C4-2B (cell line): ENCODE data around the gene BCAP29.

Experiments used
- CTCF ChIP-seq: fragments of 450-650 bp; conservative IDR thresholded peaks from 2 replicates; pipeline ENCODE4 v1.5.1; 2017; ENCODE audit warnings: mild to moderate bottlenecking
- ZFX ChIP-seq: fragments of 450-650 bp; IDR thresholded peaks from 2 replicates; pipeline ENCODE4 v1.6.1; 2017

- TF ChIP-seq CTCF (no peak), ZFX (no peak)
Observed at GRCh38 chr7:107592361-107593024, 12.4 kb downstream of the BCAP29 start.
